HG02840 (cell line): ENCODE measurements around the gene DNAH12.
"Not testable (repeated sequence)": the region's sequence is repeated elsewhere in the genome, so short reads cannot be mapped to it uniquely, and the experiment has no call there.

Source experiments
- ATAC-seq: cut with Tn5 transposase; IDR thresholded peaks from one replicate; pipeline ENCODE4 v1.9.1; 2021; ENCODE audit warnings: mild to moderate bottlenecking, moderate library complexity, moderate number of reproducible peaks; ENCODE audit not compliant: unreplicated experiment, low FRiP score

The DNAH12 gene

GRCh38 chr3:57423335-57423734 lies 120.8 kb downstream of the DNAH12 start:
- ATAC-seq, result no peak

GRCh38 chr3:57421336-57421735 lies 122.8 kb downstream of the DNAH12 start:
- ATAC-seq, result no peak

GRCh38 chr3:57420001-57420400 lies 124.1 kb downstream of the DNAH12 start:
- ATAC-seq, result no peak

DNA sequence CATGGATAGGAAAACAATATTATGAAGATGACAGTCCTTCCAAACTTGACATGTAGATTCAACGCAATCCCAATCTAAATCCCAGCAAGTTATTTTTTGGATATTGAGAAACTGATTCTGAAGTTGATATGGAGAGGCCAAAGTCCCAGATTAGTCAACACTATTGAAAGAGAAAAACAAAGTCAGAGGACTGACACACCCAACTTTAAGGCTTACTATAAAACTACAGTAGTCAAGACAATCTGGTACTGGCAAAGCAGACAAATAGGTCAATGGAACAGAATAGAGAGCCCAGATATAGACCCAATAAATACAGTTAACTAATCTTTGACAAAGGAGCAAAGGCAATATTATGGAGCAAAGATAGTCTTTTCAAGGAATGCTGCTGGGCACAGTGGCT lies 132.4 kb downstream of the DNAH12 start:
- ATAC-seq, result no peak

- ATAC-seq, result no peak
Measured at GRCh38 chr3:57409471-57409870, 134.7 kb downstream of the DNAH12 start.

GRCh38 chr3:57402675-57403074 lies 141.5 kb downstream of the DNAH12 start:
- no peak for ATAC-seq

GRCh38 chr3:57397175-57398026 lies 146.7 kb downstream of the DNAH12 start:
- ATAC-seq, result peak; percentile 93

DNA sequence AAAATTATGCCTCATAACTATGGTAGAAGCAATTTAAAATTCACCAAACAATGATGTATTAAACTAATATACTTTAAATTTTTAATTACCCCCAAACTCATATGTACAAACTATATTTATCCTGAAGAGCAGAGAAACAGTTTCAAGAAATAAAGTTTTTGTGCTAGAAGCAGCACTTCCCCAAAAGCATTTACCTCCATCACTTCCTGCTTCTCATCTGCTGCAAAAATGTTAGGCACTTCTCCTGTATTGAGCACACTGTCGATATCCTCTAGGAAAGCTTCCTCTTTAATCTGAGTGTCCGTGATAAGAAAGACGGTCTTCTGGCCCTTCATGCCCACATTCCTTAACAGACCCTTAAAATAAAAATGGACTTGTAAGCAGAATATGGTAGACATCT lies 150.2 kb downstream of the DNAH12 start:
- no peak for ATAC-seq

DNA sequence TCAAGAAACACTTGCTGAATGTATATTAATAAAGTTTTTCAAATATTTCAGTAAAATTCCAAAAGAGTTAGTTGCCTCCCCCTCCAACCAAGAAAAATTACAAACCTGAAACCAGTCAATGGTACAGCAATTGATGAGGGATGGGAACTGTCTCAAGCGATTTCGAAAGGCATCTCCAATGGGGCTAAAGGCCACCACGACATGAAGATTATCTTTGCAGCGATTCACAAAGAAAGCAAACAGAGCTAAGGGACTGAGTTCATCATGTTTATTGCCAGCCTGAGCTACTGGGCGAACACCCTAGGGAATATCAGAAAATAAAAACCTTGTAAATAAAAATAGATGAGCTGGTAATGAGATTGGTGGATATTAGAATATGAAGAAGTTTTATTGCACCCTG lies 152.4 kb downstream of the DNAH12 start:
- ATAC-seq, result no peak

DNA sequence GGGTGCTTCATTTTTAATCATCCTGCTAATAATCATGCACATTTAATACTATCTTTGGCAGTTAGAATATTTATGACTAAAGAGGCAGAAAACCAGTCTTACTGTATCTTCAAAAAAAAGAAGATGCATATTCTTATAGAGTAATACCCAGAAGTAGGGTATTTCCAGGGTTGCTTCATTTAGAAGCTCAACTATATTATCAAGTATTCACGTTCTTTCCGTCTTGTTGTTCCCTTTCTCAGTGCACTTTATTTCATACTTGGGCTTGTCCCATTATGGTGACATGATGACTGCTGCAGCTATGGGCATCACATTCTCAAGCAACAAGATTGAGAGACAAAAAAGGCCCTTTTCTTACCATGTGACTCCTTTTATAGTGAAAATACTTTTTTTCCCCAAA lies 154.9 kb downstream of the DNAH12 start:
- no peak for ATAC-seq

- ATAC-seq, result no peak
Measured at GRCh38 chr3:57386307-57386706, 157.8 kb downstream of the DNAH12 start.

DNA sequence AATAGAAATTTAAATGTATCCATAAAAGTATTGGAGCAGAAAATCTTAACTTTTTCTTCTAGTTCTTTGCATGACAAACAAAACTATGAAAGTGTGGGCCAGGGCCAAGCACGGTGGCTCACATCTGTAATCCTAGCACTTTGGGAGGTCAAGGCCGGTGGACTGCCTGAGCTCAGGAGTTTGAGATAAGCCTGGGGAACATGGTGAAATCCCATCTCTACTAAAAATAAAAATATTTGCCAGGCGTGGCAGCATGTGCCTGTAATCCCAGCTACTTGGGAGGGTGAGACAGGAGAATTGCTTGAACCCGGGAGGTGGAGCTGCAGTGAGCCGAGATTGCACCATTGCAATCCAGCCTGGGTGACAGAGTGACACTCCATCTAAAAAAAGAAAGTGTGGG lies 158.6 kb downstream of the DNAH12 start:
- no peak for ATAC-seq

GRCh38 chr3:57383838-57384237 lies 160.3 kb downstream of the DNAH12 start:
- no peak for ATAC-seq

- ATAC-seq, result no peak
Measured at GRCh38 chr3:57383406-57383805, 160.7 kb downstream of the DNAH12 start.

GRCh38 chr3:57382933-57383332 lies 161.2 kb downstream of the DNAH12 start:
- ATAC-seq, result no peak

GRCh38 chr3:57370341-57370740 lies 173.8 kb downstream of the DNAH12 start:
- no peak for ATAC-seq

- ATAC-seq, result not testable (repeated sequence)
Measured at GRCh38 chr3:57365089-57365488, 179.1 kb downstream of the DNAH12 start.

DNA sequence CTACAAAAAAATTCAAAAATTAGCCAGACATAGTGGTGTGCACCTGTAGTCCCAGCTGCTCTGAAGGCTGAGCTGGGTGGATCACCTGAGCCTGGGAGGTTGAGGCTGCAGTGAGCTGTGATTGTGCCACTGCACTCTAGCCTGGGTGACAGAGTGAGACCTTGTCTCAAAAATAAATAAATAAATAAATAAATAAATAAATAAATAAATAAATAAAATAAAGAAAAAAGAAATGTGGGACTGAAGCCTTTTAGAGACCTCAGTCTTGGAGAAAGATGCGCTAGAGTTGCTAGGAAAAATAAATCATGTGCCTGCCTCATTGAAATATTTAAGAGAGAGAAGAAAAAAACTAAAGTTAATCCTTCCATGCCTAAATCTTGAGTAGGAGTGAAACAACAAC lies 187.9 kb downstream of the DNAH12 start:
- not testable (repeated sequence) for ATAC-seq

- ATAC-seq, result no peak
Measured at GRCh38 chr3:57354768-57355167, 189.4 kb downstream of the DNAH12 start.

- ATAC-seq, result no peak
Measured at GRCh38 chr3:57350271-57350670, 193.9 kb downstream of the DNAH12 start.

GRCh38 chr3:57339071-57339642 lies 205.0 kb downstream of the DNAH12 start:
- ATAC-seq, result not testable (repeated sequence)
